GM12891 (cell line): Measurements from ENCODE around the gene TCEANC2.

Source experiments
- DNase-seq: peaks from one replicate; pipeline ENCODE4 v3.0.0; 2011; ENCODE audit warnings: low spot score; ENCODE audit not compliant: insufficient read length
- FAIRE-seq: peaks from 2 replicates; lab custom pipeline; 2011; peaks lifted over from hg19 to GRCh38; lab: Jason Lieb, UNC
- PAX5 ChIP-seq: IDR thresholded peaks from 2 replicates; pipeline ENCODE4 v1.6.1; 2011; ENCODE audit warnings: low read length, moderate library complexity, mild to moderate bottlenecking; ENCODE audit not compliant: insufficient read depth, severe bottlenecking
- POLR2A ChIP-seq: IDR thresholded peaks from 2 replicates; pipeline ENCODE4 v1.6.1; 2011; ENCODE audit warnings: low read depth, low read length, control low read depth
- POLR2AphosphoS5 ChIP-seq: IDR thresholded peaks from 2 replicates; pipeline ENCODE4 v1.6.1; 2011; ENCODE audit warnings: low read depth, low read length, control low read depth
- POU2F2 ChIP-seq: IDR thresholded peaks from 2 replicates; pipeline ENCODE4 v1.6.1; 2011; ENCODE audit warnings: low read depth, mild to moderate bottlenecking, control low read depth, low read length, moderate library complexity
- SPI1 ChIP-seq: IDR thresholded peaks from 2 replicates; pipeline ENCODE4 v1.6.1; 2011; ENCODE audit warnings: low read depth, low read length, control low read depth
- TAF1 ChIP-seq: IDR thresholded peaks from 2 replicates; pipeline ENCODE4 v1.6.1; 2011; ENCODE audit warnings: low read depth, low read length, control low read depth

Gene TCEANC2

DNA sequence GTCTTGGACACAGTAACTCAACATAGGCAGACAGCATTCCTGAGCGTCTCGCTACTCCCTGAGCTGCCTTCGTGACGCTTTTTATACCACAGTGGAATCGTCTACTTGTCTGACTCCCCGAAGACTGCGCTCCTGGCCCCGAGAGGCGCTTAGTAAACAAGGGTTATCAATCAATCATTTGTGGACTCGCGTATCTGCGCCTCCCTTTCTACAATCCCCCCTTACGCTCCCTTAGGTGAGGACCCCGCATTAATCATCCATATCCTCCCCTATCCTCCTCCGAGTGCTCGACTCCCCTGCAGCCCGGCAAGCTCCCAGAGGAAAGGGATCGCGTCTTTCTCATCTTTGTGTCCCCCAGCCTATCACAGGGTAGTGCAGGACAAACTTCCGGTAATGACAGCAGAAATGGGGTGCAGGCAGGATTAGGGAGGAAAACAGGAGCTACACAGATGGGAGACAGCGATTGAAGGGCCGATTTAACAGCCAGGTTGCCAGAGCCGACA lies 926 bp upstream of the TCEANC2 start:
- DNase-seq (no peak), FAIRE-seq (no peak)

DNA sequence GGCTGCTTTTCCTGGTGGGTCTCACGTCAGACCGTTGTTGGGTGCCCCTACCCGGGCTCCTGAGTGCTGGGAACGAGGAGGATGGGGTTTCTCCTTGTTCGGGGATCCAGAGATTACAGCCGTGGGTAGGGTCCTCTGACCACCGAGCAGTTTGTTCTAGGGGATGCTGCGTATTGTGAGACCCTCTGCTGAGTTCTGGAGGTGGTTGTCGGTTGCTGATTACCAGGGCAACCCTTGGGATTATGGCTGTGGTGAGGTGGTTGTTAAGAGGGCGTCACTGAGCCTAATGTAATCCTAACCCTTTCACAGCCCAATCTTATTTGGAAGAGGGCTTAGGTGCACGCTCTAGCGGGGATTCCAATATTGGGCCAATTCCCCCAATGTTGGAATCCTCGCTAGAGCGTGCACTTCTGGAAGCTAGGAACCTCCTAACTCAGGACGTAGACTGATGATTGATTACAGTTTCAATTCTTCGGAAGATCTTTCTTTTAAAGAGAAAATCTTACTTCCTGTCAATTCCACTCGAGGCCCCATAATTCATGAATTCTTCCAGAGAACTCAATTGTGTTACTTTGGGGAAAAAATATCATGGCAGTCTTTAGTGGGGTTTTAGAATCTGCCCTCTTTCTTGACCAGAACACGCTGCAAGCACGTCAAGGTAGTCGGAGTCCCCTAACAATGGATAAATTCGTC lies 483 bp downstream of the TCEANC2 start:
- FAIRE-seq (no peak), DNase-seq (no peak)
- TF ChIP-seq TAF1: no peak

More for the DNA sequence above, 926 bp upstream of the TCEANC2 start:
- TF ChIP-seq TAF1: no peak
- TF ChIP-seq POLR2A: no peak
- no peak for TF ChIP-seq POLR2AphosphoS5
- no peak for TF ChIP-seq SPI1

DNA sequence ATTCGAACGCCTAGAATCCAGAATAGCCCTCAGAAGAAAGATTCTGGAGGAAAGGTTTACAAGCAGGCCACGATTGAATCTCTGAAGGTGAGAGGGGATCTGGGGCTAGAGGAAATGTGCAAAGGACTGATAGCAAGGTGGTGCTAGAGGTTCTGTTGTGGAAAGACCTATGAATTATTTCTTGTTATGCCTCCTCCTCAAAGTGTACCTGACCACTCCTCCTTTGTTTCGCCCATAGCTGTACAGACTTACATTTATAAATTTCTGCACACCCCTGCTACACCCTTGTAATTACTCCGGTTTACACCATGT lies 986 bp downstream of the TCEANC2 start:
- DNase-seq (no peak), FAIRE-seq (peak; percentile 23)
- TF ChIP-seq TAF1 (no peak), POU2F2 (no peak), SPI1 (no peak), POLR2A (no peak), POLR2AphosphoS5 (no peak), PAX5 (no peak)

DNA sequence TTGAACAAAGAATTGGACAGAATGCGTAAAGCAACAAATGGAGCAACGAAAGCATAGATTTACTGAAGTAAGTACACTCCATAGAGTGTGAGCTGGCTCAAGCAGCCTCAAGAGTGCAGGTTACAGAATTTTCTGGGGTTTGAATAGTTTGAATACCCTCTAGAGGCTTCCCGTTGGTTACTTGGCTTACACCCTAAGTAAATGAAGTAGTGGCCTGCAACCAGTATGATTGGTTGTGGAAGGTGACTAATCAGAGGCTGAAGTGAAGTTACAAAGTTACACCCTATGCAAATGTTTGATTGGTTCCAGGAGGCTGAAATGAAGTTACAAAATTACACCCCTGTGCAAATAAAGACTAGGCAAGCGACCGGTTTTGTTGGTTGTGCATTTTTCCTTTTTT lies 10.9 kb downstream of the TCEANC2 start:
- TF ChIP-seq PAX5 (no peak), POLR2A (no peak), POU2F2 (no peak)
- no peak for DNase-seq
- FAIRE-seq: no peak

DNA sequence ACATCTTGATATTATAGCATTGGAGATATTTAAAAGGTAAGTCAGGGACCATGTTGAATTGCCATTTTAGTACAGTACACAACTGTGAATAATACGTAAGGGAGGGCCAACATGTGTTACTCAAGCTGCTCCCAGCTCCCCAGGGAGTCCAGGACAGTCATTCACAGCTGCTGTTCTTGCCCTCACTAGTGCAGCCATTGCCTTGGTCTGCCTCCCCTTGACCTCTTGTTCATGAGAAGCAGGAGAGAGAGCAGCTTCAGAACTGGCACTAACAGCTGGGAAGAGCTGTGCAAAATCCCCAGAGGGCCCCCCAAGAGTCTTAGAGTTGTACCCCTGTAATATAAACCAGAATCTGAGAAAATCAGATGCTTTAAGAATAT lies 16.4 kb downstream of the TCEANC2 start:
- no peak for DNase-seq
- FAIRE-seq: peak; percentile 23
- TF ChIP-seq SPI1 (no peak), POU2F2 (no peak), POLR2A (no peak), POLR2AphosphoS5 (no peak), TAF1 (no peak), PAX5 (no peak)

DNA sequence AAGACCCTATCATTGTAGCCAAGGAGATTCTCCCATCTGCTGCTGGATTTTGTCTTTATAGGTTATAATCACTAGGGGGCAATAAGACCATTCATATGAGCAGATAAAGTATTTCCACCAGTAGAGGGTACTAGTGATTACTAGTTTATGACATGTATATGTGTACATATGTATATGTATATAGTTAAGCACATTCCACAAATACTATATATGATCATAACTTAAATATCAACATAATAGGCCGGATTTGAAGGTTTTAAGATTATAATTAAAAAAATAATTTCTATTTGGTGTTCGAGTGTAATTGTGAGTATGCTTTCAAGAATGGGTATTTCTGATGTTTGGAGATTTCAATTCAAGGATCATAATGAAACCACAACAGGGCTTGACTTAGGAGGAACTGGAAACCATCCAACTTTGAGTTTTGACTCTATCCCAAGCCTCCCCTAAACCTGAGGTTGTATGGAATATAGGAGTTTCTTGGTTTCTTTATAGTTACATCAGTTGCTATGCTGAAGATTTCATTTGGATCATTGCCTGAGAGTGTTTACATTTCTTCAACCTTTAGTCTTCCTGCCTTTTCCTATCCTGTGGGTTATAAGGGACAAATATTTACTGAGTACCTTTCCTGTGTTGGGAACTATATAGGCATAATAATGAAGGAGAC lies 16.9 kb downstream of the TCEANC2 start:
- FAIRE-seq (peak; percentile 9), DNase-seq (no peak)
- TF ChIP-seq POU2F2: no peak
- no peak for TF ChIP-seq POLR2AphosphoS5
- no peak for TF ChIP-seq SPI1
- no peak for TF ChIP-seq POLR2A
- TF ChIP-seq PAX5: no peak
- no peak for TF ChIP-seq TAF1

DNA sequence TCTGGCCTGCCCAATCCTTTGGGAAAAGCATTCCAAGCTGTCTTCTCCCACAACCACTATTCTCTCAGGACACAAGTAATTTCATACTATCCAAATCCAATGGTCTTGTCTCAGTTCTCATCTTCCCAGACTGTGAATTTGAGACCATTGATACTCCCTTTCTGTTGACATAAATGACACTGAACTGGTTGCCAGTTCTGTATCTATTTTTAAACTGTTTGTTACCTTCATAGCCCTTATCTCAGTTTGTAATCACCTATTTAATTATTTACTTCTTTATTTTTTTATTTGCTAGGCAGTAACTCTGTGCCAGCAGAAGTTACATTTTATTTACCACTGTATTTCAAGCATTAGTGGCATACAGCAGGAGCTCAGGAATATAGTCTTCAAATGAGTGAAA lies 24.0 kb downstream of the TCEANC2 start:
- no peak for FAIRE-seq
- no peak for DNase-seq
- TF ChIP-seq POLR2A (no peak), TAF1 (no peak), POLR2AphosphoS5 (no peak), POU2F2 (no peak), SPI1 (no peak), PAX5 (no peak)

DNA sequence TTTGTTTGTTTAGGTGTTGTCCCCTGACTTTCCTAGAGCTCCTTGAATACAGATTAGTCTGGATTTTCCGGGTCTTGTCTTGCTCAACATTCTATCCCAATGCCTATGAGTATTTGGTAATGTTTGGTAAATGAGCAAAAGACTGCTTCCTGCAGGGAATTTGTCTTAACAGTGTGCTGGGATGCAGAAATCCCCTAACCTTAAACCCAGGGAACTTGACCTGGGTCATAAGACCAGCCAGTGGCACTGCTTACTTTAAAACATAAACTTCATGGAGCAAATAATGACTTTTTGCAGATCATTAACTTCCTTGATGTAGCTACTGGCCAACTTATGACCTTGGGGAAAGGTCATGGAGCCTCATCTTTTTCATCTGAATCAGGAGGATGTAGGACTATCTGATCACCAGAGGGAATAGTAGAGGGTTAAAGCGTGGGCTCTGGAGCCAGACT lies 27.2 kb downstream of the TCEANC2 start:
- FAIRE-seq (no peak), DNase-seq (no peak)
- TF ChIP-seq SPI1: no peak
- TF ChIP-seq PAX5: no peak
- TF ChIP-seq TAF1: no peak

DNA sequence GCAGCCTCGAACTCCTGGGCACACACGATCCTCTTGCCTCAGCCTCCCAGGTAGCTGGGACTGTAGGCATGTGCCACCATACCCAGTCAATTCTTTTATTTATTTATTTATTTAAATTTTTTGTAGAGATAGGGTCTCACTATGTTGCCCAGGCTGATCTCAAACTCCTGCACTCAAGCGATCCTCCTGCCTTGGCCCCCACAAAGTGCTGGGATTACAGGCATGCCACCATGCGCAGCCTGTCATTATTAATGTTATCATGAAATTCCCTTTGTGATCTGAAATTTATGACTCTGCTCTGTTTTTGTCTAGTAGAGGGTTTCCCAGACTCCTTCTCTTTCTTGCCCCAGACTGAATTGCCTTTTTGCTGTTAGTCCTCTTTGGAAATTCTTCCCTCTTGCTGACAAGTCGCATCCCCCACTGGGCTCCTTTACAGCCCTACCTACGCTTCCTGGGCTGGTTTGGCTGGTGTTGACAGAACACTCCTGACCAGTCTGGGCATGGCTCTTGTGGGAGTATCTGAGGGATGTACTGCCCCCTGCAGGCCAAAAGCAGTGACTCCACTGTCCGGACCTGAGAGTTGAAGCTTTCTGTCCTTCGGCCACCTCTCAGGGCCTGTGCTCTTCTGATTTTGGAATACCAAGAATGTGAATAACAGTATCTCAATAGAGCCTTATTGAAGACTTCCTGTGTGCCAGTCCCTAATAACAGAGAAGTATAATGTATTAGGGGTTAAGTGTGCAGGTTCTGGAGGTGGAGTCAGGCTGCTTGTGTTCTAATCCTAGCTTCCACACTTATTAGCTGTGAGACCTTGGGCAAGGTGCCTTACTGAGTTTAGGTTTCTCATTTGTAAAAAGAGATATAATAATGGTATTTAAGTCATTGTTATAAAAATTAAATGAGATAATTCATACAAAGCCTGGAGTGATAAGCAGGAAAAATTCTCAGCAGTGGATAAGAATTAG lies 28.2 kb downstream of the TCEANC2 start:
- FAIRE-seq: peak; percentile 90

More for the DNA sequence above, 28.2 kb downstream of the TCEANC2 start:
- no peak for TF ChIP-seq POLR2A
- no peak for TF ChIP-seq TAF1
- no peak for TF ChIP-seq SPI1
- TF ChIP-seq PAX5: no peak
- no peak for TF ChIP-seq POLR2AphosphoS5
- no peak for TF ChIP-seq POU2F2
- peak; percentile 32 for DNase-seq
